GM23248 (cell line): ENCODE data around the gene PTGR2.

Experiments used
- EZH2 ChIP-seq: fragments of 200-600 bp; sonication (generic); IDR thresholded peaks from 2 replicates; pipeline ENCODE4 v1.6.1; 2018; ENCODE audit warnings: antibody characterized with exemption, mild to moderate bottlenecking; ENCODE audit not compliant: insufficient read depth, poor library complexity, severe bottlenecking
- EZH2phosphoT487 ChIP-seq: fragments of 200-600 bp; sonication (generic); IDR thresholded peaks from 2 replicates; pipeline ENCODE4 v1.6.1; 2018; ENCODE audit warnings: antibody characterized with exemption, moderate library complexity, mild to moderate bottlenecking, low read depth; ENCODE audit not compliant: insufficient read depth

GRCh38 chr14:73814153-73814552 lies 37.5 kb upstream of the PTGR2 start:
- TF ChIP-seq EZH2phosphoT487 (no peak), EZH2 (no peak)
